Measurements from ENCODE around the gene LDB2.
"Not testable (repeated sequence)": the region's sequence is repeated elsewhere in the genome, so short reads cannot be mapped to it uniquely, and the experiment has no call there.

The LDB2 gene

GRCh38 chr4:16655111-16655510 lies 243.3 kb downstream of the LDB2 start:
- TF ChIP-seq TAF1 (IDR thresholded peaks at IDR 0.05; ENCODE audit: borderline replicate concordance, low read depth, low read length) = no peak
- no peak for TF ChIP-seq POLR2A (IDR thresholded peaks at IDR 0.05; ENCODE audit: low read depth, low read length)
- TF ChIP-seq POLR2AphosphoS5 (IDR thresholded peaks at IDR 0.05; ENCODE audit: low read depth, low read length) = no peak
- DNase-seq (ENCODE audit: insufficient read length) = no peak

GRCh38 chr4:16652732-16653305 lies 245.6 kb downstream of the LDB2 start:
- DNase-seq (ENCODE audit: insufficient read length) (no peak), FAIRE-seq (no peak)
- TF ChIP-seq TAF1 (IDR thresholded peaks at IDR 0.05; ENCODE audit: borderline replicate concordance, low read depth, low read length) (no peak), POLR2A (IDR thresholded peaks at IDR 0.05; ENCODE audit: low read depth, low read length) (no peak), POLR2AphosphoS5 (IDR thresholded peaks at IDR 0.05; ENCODE audit: low read depth, low read length) (no peak)

More at GRCh38 chr4:16655111-16655510, 243.3 kb downstream of the LDB2 start:
- no peak for FAIRE-seq

- DNase-seq (ENCODE audit: insufficient read length) (no peak), FAIRE-seq (no peak)
- TF ChIP-seq TAF1 (IDR thresholded peaks at IDR 0.05; ENCODE audit: borderline replicate concordance, low read depth, low read length) (no peak), POLR2AphosphoS5 (IDR thresholded peaks at IDR 0.05; ENCODE audit: low read depth, low read length) (no peak), POLR2A (IDR thresholded peaks at IDR 0.05; ENCODE audit: low read depth, low read length) (no peak)
These were observed 252.0 kb downstream of the LDB2 start for GRCh38 chr4:16646459-16646858.

GRCh38 chr4:16643893-16644292 lies 254.6 kb downstream of the LDB2 start:
- TF ChIP-seq POLR2AphosphoS5 (IDR thresholded peaks at IDR 0.05; ENCODE audit: low read depth, low read length) (no peak), POLR2A (IDR thresholded peaks at IDR 0.05; ENCODE audit: low read depth, low read length) (no peak), TAF1 (IDR thresholded peaks at IDR 0.05; ENCODE audit: borderline replicate concordance, low read depth, low read length) (no peak)
- DNase-seq (ENCODE audit: insufficient read length) (no peak), FAIRE-seq (no peak)

GRCh38 chr4:16642897-16643296 lies 255.5 kb downstream of the LDB2 start:
- no peak for DNase-seq (ENCODE audit: insufficient read length)
- TF ChIP-seq POLR2AphosphoS5 (IDR thresholded peaks at IDR 0.05; ENCODE audit: low read depth, low read length) (no peak), TAF1 (IDR thresholded peaks at IDR 0.05; ENCODE audit: borderline replicate concordance, low read depth, low read length) (no peak), POLR2A (IDR thresholded peaks at IDR 0.05; ENCODE audit: low read depth, low read length) (no peak)
- FAIRE-seq = no peak

GRCh38 chr4:16641971-16642370 lies 256.5 kb downstream of the LDB2 start:
- no peak for FAIRE-seq
- no peak for DNase-seq (ENCODE audit: insufficient read length)
- TF ChIP-seq POLR2AphosphoS5 (IDR thresholded peaks at IDR 0.05; ENCODE audit: low read depth, low read length) = no peak
- TF ChIP-seq TAF1 (IDR thresholded peaks at IDR 0.05; ENCODE audit: borderline replicate concordance, low read depth, low read length) = no peak
- no peak for TF ChIP-seq POLR2A (IDR thresholded peaks at IDR 0.05; ENCODE audit: low read depth, low read length)

- TF ChIP-seq TAF1 (IDR thresholded peaks at IDR 0.05; ENCODE audit: borderline replicate concordance, low read depth, low read length) (no peak), POLR2A (IDR thresholded peaks at IDR 0.05; ENCODE audit: low read depth, low read length) (no peak), POLR2AphosphoS5 (IDR thresholded peaks at IDR 0.05; ENCODE audit: low read depth, low read length) (no peak)
- DNase-seq (ENCODE audit: insufficient read length) = no peak
- no peak for FAIRE-seq
These were observed 261.4 kb downstream of the LDB2 start for GRCh38 chr4:16636912-16637630.

GRCh38 chr4:16636304-16636703 lies 262.1 kb downstream of the LDB2 start:
- DNase-seq (ENCODE audit: insufficient read length) = no peak
- TF ChIP-seq TAF1 (IDR thresholded peaks at IDR 0.05; ENCODE audit: borderline replicate concordance, low read depth, low read length) = no peak
- no peak for TF ChIP-seq POLR2A (IDR thresholded peaks at IDR 0.05; ENCODE audit: low read depth, low read length)
- no peak for TF ChIP-seq POLR2AphosphoS5 (IDR thresholded peaks at IDR 0.05; ENCODE audit: low read depth, low read length)
- no peak for FAIRE-seq

GRCh38 chr4:16629274-16629673 lies 269.2 kb downstream of the LDB2 start:
- not testable (repeated sequence) for FAIRE-seq; DNase-seq (ENCODE audit: insufficient read length)

GRCh38 chr4:16628835-16629234 lies 269.6 kb downstream of the LDB2 start:
- not testable (repeated sequence) for FAIRE-seq; DNase-seq (ENCODE audit: insufficient read length)

- no peak for TF ChIP-seq POLR2A (IDR thresholded peaks at IDR 0.05; ENCODE audit: low read depth, low read length)
- no peak for TF ChIP-seq TAF1 (IDR thresholded peaks at IDR 0.05; ENCODE audit: borderline replicate concordance, low read depth, low read length)
- no peak for TF ChIP-seq POLR2AphosphoS5 (IDR thresholded peaks at IDR 0.05; ENCODE audit: low read depth, low read length)
- DNase-seq (ENCODE audit: insufficient read length) (no peak), FAIRE-seq (no peak)
These were observed 270.4 kb downstream of the LDB2 start for GRCh38 chr4:16627999-16628398.

- no peak for TF ChIP-seq POLR2A (IDR thresholded peaks at IDR 0.05; ENCODE audit: low read depth, low read length)
- no peak for TF ChIP-seq TAF1 (IDR thresholded peaks at IDR 0.05; ENCODE audit: borderline replicate concordance, low read depth, low read length)
- no peak for TF ChIP-seq POLR2AphosphoS5 (IDR thresholded peaks at IDR 0.05; ENCODE audit: low read depth, low read length)
- DNase-seq (ENCODE audit: insufficient read length) (no peak), FAIRE-seq (no peak)
These were observed 271.5 kb downstream of the LDB2 start for GRCh38 chr4:16626945-16627344.
